Left cardiac atrium (tissue), 4 donors: ENCODE measurements around the gene SIAH3. TPM values are rescaled to one million over a fixed set of nuclear protein-coding genes. Genes with fewer than 3 reads are reported as not detected.
"Not testable (repeated sequence)": the region's sequence is repeated elsewhere in the genome, so short reads cannot be mapped to it uniquely, and the experiment has no call there.

ENCODE experiments used
- ATAC-seq, 2 donors: fragments of 200-7000 bp; cut with Tn5 transposase; one replicate each; pipeline ENCODE4 v1.9.1; 2020; ENCODE audit warnings: mild to moderate bottlenecking in 2 of 2, moderate library complexity in 2 of 2
- DNase-seq: peaks from one replicate; pipeline ENCODE4 v3.0.0-alpha.2; 2020
- intact Hi-C, 2 donors: fragments of 100-400 bp; cut with DNase I; formaldehyde crosslinking; loops; one replicate each; pipeline versions ENCODE4 v1.14.1 to v1.15.1; 2022 to 2023
- total RNA-seq, 2 donors: library from RNA; stranded (reverse); fragmentation: NEBNext Ultra II Directional; extraction: Animal tissue kit (Norgen Biotek cat#: 25700); gene quantifications; one replicate each; pipeline ENCODE4 v1.2.1, GENCODE V29; 2021
- donor health status: DM: no; HTN: yes; CAD: no.
- donor health status: DM: no; HTN: yes; CAD: no; lungs with severe emphysema.
- donor health status: DM: yes; HTN: yes; CAD: no.
- donor health status: Dilated cardiomyopathy.

The SIAH3 gene
- total RNA-seq, 2 donors from 2014 or later = not detected

DNA sequence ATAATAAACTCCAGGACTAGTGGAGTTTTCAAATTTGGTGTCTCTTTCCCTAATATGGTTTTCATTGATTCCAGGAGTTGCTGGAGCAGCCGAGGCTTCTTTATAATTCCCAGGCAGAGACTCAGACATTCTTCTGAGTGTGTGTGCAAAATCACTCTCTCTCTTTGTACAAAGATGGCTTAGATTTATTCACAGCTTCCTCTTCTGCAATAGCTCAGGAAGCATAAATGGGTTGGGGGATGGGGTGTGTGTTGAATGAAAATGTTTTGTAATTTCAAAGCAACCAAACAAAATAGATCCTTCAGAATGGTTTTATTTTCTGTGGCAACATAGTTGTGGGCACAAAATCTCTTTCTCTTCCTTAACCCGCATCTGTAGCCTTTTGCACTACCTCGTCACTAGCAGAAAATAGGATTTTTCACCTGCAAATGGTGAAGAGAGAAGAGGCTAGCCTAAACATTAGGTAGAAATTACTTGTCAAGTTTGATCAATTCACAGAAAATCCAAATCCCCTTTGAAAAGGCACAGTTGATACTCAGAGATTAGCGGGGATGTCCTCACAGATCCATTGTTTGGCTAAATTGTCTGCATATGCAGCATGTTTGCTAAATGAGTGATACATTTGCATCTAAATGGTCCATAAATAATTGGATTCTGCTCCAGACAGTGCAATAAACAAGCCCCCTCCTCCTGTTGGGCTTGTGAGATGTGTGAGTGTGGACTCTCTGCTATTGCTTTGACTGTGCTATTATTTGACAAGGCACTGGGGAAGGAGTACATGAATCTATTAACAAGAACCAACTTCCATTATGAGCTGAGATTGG lies 82.7 kb downstream of the SIAH3 start:
- ATAC-seq = no peak
- no peak for DNase-seq
- intact Hi-C loops = no loop called here

DNA sequence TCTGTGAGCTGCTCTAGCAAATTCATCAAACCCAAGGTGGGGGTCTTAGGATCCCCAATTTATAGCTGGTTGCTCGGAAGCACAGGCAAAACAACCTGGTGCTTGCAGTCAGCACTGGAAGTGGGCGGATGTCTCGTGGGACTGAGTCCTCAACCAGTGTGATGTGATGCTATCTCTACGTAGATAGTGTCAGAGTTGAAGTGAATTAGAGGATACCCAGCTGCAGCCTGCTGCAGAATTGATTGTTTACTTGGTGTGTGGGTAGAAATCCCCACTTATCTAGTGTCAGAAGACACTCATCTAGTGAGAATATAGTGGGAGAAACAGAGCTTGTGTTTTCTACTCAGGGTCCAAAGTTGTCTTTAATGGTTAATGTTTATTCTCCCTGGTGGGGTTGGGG lies 86.1 kb downstream of the SIAH3 start:
- ATAC-seq (no peak), DNase-seq (no peak)
- intact Hi-C loops = no loop called here

DNA sequence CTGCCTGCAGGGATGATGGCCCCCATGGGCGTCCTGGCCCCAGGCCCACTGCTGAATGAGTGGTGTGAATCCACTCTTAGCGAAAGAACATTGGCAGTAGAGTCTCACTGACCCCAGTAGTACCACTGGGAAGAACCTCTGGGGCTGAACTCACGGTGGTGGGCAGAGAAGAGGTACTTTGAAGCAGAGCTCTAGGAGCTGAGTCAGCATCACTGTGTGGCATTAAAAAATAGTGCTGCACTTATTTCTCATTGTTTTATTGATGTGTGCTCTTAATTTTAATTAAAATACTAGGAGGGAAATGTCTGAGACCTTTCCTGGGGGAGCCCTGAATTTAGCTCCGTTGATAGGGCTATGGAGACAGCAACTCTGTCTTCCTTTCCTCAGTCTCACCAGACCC lies 88.1 kb downstream of the SIAH3 start:
- DNase-seq (no peak), ATAC-seq (no peak)
- intact Hi-C loops = no loop called here

DNA sequence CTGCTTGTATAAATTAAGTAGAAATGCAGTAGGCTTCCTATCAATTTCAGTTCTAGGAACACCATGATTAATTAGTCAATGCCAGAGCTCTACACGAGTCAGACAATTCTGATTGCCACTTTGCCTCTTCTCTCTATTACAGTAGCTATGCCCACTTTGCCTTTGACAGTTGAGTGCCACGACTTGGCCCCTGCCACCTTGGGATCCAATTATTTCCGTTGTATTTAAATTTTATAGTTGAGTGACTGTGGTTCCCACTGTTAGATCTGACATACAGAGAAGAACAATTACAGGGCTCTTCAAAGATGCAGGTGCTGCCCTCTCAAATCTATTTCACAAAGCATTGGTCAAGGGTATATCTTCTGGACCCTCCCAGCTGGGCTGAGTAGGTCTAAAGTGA lies 94.0 kb downstream of the SIAH3 start:
- ATAC-seq, intact Hi-C loops, DNase-seq: not testable (repeated sequence)

DNA sequence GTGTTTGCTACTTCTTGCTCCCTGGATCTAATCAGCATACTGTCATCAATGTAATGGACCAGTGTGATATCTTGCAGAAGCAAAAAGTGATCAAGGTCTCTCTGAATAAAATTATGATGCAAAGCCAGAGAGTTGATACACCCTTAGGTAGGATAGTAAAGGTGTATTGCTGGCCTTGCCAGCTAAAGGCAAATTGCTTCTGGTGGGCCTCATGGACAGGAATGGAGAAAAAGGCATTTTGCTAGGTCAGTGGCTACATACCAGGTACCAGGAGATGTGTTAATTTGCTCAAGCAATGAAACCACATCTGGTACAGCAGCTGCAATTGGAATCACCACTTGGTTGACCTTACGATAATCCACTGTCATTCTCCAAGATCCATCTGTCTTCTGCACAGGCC lies 95.1 kb downstream of the SIAH3 start:
- intact Hi-C loops, ATAC-seq, DNase-seq: not testable (repeated sequence)

DNA sequence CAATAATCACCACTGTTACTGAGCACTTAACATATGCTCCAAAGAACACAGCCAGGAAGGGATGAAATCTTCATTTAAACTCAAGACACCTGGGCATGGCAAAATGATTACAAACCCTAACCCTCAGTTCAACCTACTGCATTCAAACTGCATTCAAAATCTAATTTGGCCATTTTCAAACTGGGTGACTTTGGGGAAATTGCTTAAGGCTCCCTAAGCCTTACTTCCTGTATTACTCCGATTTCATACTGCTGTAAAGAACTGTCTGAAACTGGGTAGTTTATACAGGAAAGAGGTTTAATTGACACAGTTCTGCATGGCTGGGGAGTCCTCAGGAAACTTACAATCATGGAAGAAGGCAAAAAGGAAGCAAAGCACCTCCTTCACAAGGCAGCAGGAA lies 99.0 kb downstream of the SIAH3 start:
- ATAC-seq (no peak), DNase-seq (no peak)
- intact Hi-C loops = no loop called here

DNA sequence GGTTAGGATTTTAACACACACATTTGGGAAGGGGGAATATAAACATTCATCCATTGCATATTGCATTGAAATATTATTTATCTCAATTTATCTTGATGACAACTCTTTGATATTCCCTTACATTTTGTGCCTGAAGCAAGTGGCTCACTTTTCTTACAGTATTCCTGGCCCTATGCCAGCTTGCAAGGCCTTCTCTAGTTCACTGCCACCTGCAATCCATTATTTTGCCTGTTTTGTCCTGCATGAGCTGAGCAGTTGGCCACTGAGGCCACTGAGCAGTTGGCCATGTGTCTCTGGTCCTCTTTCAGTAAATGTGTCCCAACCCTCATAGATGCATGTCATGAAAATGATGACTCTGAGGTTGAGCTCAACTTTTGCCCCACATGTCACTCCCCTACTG lies 99.7 kb downstream of the SIAH3 start:
- no peak for DNase-seq
- ATAC-seq = no peak
- intact Hi-C loops = no loop called here

DNA sequence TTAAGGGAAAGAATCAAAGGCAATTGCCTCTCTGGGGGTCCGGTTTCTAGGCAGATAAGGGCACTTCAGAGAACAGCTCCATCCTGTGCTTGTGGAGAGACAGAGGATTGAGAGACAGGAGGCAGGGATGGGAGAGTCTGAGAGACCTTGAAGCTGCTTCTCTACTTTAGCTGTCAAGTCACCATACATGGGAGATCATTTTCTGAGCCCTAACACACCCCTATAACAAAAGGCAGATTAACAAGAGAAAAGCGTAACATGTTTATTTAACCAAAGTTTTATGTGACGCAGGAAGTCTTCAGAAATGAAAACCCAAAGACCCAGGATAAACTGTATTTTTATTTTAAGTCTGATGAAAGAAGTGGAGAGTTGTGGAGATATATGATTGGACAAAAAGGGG lies 101.0 kb downstream of the SIAH3 start:
- DNase-seq = no peak
- intact Hi-C loops = no loop called here
- no peak for ATAC-seq

DNA sequence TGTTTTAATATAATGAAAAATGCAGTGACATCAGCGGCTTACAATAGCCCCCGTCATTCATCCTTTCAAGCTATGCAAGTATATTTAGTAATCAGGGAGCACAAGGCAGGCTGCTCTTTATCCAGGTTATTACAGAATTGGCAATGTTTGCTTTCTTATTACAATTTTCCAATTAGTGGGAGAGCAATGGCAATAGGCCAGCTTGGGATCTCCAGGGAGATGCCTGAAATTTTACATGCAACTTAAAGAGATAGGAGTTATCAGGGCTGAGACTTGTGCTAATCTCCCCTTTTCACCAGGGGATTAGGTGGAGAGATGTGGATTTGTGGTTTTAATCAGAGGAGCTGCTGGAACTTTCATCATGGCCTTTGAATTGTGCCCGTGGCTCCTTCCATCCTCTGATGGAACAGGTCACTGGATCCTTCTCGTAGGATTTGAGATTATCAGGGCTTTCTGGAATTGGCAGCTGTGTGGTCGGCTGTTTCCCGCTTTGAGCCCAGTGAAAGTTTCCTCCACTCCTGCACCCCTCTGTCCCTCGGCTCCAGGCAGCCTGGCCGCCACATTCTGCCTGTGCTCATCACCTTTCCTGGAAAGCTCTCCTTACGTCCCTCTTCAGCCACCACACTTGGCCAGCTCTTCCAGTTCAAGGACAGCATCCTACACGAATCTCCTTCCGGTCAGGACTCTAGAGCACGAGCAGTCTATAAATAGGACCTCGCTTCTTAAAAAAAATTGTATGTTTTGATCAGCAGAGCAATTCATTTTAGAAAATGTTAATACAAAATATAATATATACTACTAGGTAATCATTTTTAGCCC lies 102.4 kb downstream of the SIAH3 start:
- intact Hi-C loops = no loop called here
- ATAC-seq (peak; percentile 19 to 61), DNase-seq (no peak)

DNA sequence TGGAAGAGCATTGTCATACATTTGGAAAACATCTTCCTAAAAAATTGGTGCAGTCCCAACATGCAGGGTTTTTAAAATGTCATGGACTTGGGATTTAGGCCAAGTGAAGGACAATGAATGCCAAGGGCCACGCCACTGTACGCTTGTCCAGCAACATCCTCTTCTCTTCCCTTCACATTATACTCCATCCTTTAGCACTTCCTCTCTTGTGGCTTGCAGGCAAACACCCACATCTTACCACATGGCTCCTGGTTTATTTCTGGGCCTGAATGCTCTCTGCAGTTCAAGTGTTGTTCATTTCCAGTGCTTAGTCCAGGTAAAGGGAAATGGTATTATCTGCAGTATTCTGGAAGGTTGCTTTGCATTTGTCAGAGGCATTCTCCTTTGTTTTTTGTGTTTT lies 104.5 kb downstream of the SIAH3 start:
- intact Hi-C loops = no loop called here
- DNase-seq (no peak), ATAC-seq (no peak)

DNA sequence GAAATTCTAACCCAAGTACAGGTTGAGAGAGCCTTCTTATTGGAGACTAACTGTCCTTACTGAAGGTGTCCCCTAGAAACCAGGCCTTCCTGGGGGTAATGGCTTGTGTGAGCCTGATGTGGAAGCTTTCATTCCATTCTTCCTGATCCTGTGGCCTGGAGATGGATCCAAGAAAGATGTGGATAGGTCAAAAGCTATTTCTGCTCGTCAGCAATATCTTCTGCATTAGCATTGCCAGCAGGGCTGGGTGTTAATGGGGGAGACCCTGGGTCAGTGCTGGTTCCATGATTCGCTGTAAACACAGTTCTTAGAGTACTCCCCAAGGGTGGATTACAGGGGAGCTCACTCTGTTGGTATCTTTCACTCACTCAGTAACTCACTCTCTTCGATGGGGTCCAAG lies 106.6 kb downstream of the SIAH3 start:
- ATAC-seq (no peak), DNase-seq (no peak)
- intact Hi-C loops = no loop called here

DNA sequence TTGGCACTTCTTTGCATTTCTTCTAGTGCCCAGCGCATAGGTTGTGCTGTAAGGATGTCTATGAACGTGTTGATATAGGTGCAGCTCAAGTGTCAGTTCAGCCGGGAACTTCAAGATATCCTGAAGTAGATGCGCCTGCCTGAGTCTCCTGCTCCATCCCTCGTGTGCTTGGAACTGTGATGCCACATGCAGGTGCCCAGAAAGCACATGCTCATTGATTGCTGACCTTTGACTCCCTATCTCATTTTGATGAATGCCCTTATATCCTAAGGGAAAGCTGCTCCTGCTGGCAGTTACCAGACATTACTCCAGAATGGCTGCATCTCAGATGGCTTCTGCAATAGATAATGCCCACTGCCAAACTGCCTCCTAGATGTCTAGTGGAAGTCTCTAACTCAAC lies 108.6 kb downstream of the SIAH3 start:
- intact Hi-C loops = no loop called here
- DNase-seq = no peak
- no peak for ATAC-seq

DNA sequence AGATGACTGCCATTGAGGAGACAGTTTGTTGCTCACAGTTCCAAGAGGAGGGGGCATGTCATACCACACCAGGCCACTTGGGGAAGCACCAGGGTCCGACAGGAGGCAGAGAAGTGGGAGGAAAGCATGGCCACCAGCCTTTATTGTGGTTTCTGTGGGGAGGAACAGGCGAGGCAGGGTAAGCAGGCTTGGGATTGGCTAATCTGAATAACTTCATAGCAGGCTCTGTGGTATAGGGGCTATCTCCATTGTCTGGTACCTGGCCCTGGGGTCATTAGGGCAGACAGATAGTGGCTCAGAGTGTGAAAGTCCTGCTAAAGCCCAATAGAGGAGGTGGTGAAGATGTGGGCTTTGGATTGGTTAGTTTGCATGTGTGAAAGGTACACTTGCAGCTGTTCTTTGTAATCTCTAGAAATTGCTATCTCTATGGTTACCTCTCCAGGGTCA lies 114.0 kb downstream of the SIAH3 start:
- intact Hi-C loops = no loop called here
- DNase-seq (no peak), ATAC-seq (no peak)

DNA sequence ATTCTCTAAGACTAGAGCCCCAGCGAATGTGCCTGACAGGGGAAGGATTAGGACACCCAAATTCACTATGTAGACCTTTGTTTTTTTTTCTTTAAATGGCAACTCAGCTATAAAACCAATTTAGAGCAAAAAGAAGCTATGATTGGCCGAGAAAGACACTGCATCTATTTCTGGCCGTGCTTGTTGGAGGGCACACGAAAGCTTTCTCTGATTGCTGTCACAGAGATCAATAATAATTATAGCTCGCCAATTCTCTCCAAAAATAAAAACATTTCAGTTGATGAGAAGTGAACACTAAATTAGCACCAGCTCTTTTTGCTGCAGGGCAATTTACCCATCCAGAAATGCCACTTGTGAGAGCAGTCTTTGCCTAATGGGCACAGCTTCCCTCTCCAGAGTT lies 118.2 kb downstream of the SIAH3 start:
- intact Hi-C loops = no loop called here
- no peak for DNase-seq

DNA sequence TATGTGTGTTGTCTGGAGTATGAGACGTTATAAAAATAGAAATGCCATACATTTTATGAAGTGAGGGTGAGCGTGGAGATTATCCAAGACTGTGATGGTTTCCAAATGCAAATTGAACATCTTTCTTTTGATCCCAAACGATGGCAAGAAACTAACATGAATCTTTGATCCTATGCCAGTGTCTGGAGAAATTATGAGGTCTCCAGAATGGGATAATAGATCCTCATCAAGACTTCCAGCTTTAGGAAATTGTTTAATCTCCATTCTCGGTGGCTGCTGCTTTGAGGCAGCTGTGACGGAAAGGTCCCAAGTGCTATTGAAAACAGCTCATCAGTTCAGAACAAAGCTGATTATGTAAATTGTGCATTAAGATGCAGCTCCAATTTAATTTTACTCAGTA lies 118.6 kb downstream of the SIAH3 start:
- intact Hi-C loops = no loop called here
- ATAC-seq (no peak), DNase-seq (no peak)

More for the DNA sequence above, 118.2 kb downstream of the SIAH3 start:
- ATAC-seq = no peak

DNA sequence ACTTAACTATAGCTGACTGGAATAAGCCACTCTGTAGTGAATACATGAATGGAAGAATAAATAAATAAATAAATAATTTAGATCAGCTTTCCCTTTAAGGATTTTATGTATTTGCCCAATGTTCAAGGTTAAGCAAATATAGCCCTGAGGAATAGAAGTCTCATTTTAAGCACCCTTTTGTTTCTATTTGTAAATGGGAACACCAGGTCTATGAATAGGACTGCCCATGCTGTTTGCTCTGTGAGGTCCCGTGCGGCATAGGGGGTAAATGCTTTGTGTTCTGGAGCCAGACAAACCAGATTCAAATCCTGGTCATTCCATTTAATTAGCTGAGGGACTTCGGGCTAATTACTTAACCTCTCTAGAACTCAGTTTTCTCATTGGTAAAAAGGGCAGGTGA lies 120.1 kb downstream of the SIAH3 start:
- no peak for ATAC-seq
- no peak for DNase-seq
- intact Hi-C loops = no loop called here

DNA sequence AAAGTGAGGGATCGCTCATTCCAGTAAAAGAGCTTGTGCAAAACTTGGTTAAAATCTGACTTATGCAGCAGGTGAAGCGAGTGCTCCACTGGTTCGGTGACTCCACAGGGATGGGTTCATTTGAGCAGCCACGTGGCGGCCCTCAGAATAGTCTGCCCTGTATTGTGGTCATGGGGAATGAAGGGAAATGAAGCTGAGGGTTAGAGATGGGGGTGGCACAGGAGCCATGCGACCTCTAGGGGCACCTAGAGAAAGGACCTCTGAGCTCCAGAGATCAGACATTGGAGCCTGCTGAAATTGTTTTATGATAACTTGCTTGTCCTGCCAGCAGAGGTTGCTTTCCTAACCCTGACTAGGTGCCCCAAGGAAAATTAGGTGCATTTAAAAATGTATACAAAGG lies 122.8 kb downstream of the SIAH3 start:
- intact Hi-C loops = no loop called here
- ATAC-seq (no peak), DNase-seq (no peak)
